ENCODE results near the gene DRAP1.

DNA sequence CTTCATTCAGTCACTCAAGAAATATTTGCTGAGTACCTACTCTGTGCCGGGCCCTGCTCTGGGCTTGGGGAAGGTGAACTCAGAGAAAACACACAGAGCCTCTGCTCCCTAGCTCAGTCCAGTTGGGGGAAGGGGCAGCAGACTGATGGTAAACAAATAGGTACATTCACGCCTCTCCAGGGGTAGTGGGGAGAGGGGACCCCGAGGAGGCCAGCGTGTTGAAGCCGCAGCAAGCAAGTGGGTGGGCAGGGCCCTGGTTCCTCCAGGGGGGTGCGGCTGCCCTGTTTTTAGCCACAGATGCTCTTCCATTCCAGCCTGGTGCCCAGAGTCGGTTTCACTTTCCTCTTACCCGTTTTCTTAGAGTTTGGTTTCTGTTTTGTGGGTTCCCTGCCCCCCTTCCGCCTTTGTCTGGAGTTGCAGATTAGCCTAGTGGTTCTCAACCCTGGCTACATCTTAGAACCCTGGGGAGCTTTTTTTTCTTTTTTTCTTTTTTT lies 8.7 kb downstream of the DRAP1 start:
- TF ChIP-seq CTCF (IDR thresholded peaks at IDR 0.05): no peak
- TF ChIP-seq EP300 (IDR thresholded peaks at IDR 0.05): no peak
